Endodermal cell (in vitro differentiated cells): ENCODE data around the gene AHNAK. TPM values are rescaled to one million over a fixed set of nuclear protein-coding genes. Genes with fewer than 3 reads are reported as not detected.

Experiments
- DNase-seq: peaks from one replicate; pipeline ENCODE4 v3.0.0-alpha.2; 2017
- H3K27ac ChIP-seq: 2 replicates; pipeline ENCODE4 v1.5.1; 2013; ENCODE audit warnings: mild to moderate bottlenecking, low read depth, low read length, moderate library complexity
- H3K27me3 ChIP-seq: 2 replicates; pipeline ENCODE4 v1.6.1; 2013; ENCODE audit warnings: mild to moderate bottlenecking, low read length, moderate library complexity; ENCODE audit not compliant: insufficient read depth, control insufficient read depth, poor library complexity, severe bottlenecking
- H3K36me3 ChIP-seq: 2 replicates; pipeline ENCODE4 v1.7.0; 2013; ENCODE audit warnings: mild to moderate bottlenecking, low read length, moderate library complexity; ENCODE audit not compliant: control insufficient read depth, insufficient read depth
- H3K4me1 ChIP-seq: one replicate; pipeline ENCODE4 v1.7.0; 2013; ENCODE audit warnings: low read length; ENCODE audit not compliant: control insufficient read depth, insufficient read depth
- H3K4me3 ChIP-seq: 2 replicates; pipeline ENCODE4 v1.5.1; 2013; ENCODE audit warnings: mild to moderate bottlenecking, low read length, moderate library complexity
- H3K9ac ChIP-seq: 2 replicates; pipeline ENCODE4 v1.6.1; 2013; ENCODE audit warnings: mild to moderate bottlenecking, low read length, moderate library complexity; ENCODE audit not compliant: poor library complexity, severe bottlenecking; ENCODE audit errors: extremely low read depth
- H3K9me3 ChIP-seq: 2 replicates; pipeline ENCODE4 v1.6.1; 2013; ENCODE audit warnings: mild to moderate bottlenecking, low read length, moderate library complexity; ENCODE audit not compliant: control insufficient read depth
- H3K27ac Mint-ChIP-seq: 2 replicates; pipeline ENCODE4 v1.8.0; 2020; ENCODE audit warnings: mixed read lengths
- H3K27me3 Mint-ChIP-seq: 2 replicates; pipeline ENCODE4 v1.8.0; 2021; ENCODE audit warnings: mild to moderate bottlenecking, mixed read lengths; ENCODE audit not compliant: insufficient read depth
- H3K36me3 Mint-ChIP-seq: 2 replicates; pipeline ENCODE4 v1.8.0; 2020; ENCODE audit warnings: low read depth, mixed read lengths
- H3K4me1 Mint-ChIP-seq: 2 replicates; pipeline ENCODE4 v1.8.0; 2020; ENCODE audit warnings: mixed read lengths
- H3K4me3 Mint-ChIP-seq: 2 replicates; pipeline ENCODE4 v1.8.0; 2020; ENCODE audit warnings: mild to moderate bottlenecking, moderate library complexity, mixed read lengths
- H3K9me3 Mint-ChIP-seq: 2 replicates; pipeline ENCODE4 v1.8.0; 2020; ENCODE audit warnings: mild to moderate bottlenecking, mixed read lengths
- CTCF ChIP-seq: fragments of 200-600 bp; sonication (generic); conservative IDR thresholded peaks from 2 replicates; pipeline ENCODE4 v1.5.0; 2021; ENCODE audit warnings: antibody characterized with exemption, mild to moderate bottlenecking
- WGBS, 2 experiments: methylation state at CpG; one replicate each; pipeline versions ENCODE4 v1.1.5 to v1.1.7; 2013; ENCODE audit warnings: missing lambda C conversion rate in 2 of 2, mixed read lengths in 1 of 2; ENCODE audit not compliant: insufficient coverage in 1 of 2, insufficient read length in 1 of 2; 5-methylcytosine and 5-hydroxymethylcytosine counted together
- total RNA-seq, 2 donors: library from RNA; stranded (reverse); fragmentation: NEBNext Ultra II Directional in 1 of 2; extraction: Animal tissue kit (Norgen Biotek cat#: 25700) in 1 of 2; gene quantifications; 2 replicates in 1 of 2; 3 replicates in 1 of 2; pipeline ENCODE4 v1.2.1, GENCODE V29; 2021

Gene AHNAK
- total RNA-seq, 2 donors from 2014 or later, result 109 to 165 TPM

GRCh38 chr11:62398011-62398994 lies 148.3 kb downstream of the AHNAK start:
- no peak overlapping the region for H3K4me3 ChIP-seq
- no peak overlapping the region for H3K9ac ChIP-seq
- no peak for TF ChIP-seq CTCF
- no peaks in the 10 kb centered on the region for H3K9me3 Mint-ChIP-seq
- no peaks in the 10 kb centered on the region for H3K36me3 ChIP-seq
- 62 to 80% methylated on average over 14 to 22 of the region's 22 CpGs for WGBS, 2 experiments
- peaks cover 32% of the 10 kb centered on the region for H3K4me1 Mint-ChIP-seq
- H3K27ac ChIP-seq, result no peak overlapping the region
- H3K27ac Mint-ChIP-seq, result peak overlapping the region; percentile 50
- H3K36me3 Mint-ChIP-seq, result no peaks in the 10 kb centered on the region
- DNase-seq, result peak; percentile 75
- no peaks in the 10 kb centered on the region for H3K27me3 ChIP-seq
- no peak overlapping the region for H3K4me3 Mint-ChIP-seq
- H3K4me1 ChIP-seq, result peaks cover 11% of the 10 kb centered on the region
- no peaks in the 10 kb centered on the region for H3K27me3 Mint-ChIP-seq
- no peaks in the 10 kb centered on the region for H3K9me3 ChIP-seq

GRCh38 chr11:62395885-62396551 lies 150.6 kb downstream of the AHNAK start:
- Histone ChIP-seq H3K9ac (no peak overlapping the region), H3K36me3 (no peaks in the 10 kb centered on the region), H3K9me3 (no peaks in the 10 kb centered on the region), H3K27ac (no peak overlapping the region), H3K27me3 (no peaks in the 10 kb centered on the region), H3K4me3 (no peak overlapping the region), H3K4me1 (peaks cover 17% of the 10 kb centered on the region)
- H3K36me3 Mint-ChIP-seq, result peaks cover 6% of the 10 kb centered on the region
- H3K4me1 Mint-ChIP-seq, result peaks cover 34% of the 10 kb centered on the region
- no peak for DNase-seq
- no peaks in the 10 kb centered on the region for H3K27me3 Mint-ChIP-seq
- no peak for TF ChIP-seq CTCF
- H3K27ac Mint-ChIP-seq, result no peak overlapping the region
- 92 to 93% methylated on average over 7 to 10 of the region's 10 CpGs for WGBS, 2 experiments
- H3K4me3 Mint-ChIP-seq, result no peak overlapping the region
- no peaks in the 10 kb centered on the region for H3K9me3 Mint-ChIP-seq

DNA sequence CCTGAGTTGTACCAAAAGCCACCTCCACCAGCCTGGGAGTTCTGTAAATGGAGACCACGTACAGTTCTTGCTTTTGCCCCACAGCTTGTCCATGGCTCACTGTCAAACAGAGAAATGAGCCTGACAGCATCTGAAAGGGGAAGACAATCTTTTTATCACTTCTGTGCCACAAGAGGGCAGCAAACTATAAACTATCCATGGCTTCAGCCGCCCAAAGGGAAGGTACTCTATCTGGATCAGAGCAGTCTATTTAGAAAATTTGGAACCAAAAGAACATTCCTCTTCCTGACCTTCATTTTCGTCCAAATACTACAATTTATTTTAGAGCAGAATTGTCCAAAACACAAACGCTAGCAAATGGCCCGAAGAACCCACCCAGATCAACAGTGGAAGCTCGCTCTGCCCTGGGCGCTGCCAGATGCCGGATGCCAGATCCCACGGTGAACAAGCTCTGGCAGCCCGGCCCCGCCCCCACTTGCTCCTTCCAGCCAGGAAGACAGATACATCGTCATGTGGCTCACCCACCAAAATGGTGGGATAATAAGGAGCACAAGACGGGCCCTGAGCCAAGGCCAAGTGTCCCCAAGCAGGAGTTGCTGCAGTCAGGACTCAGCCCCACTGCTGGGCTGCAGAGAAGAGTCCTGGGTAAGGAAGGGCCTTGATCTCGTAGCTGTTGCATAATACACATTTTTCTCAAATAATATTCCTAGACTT lies 151.6 kb downstream of the AHNAK start:
- DNase-seq, result peak; percentile 91
- H3K36me3 Mint-ChIP-seq, result peaks cover 6% of the 10 kb centered on the region
- H3K4me1 Mint-ChIP-seq, result peaks cover 38% of the 10 kb centered on the region
- H3K9me3 ChIP-seq, result no peaks in the 10 kb centered on the region
- H3K9me3 Mint-ChIP-seq, result no peaks in the 10 kb centered on the region
- no peaks in the 10 kb centered on the region for H3K36me3 ChIP-seq
- H3K27ac ChIP-seq, result no peak overlapping the region
- peaks cover 17% of the 10 kb centered on the region for H3K4me1 ChIP-seq
- TF ChIP-seq CTCF, result peak; percentile 87
- no peak overlapping the region for H3K27ac Mint-ChIP-seq
- peak overlapping the region; percentile 16 for H3K4me3 Mint-ChIP-seq
- H3K9ac ChIP-seq, result no peak overlapping the region
- H3K27me3 ChIP-seq, result no peaks in the 10 kb centered on the region
- no peak overlapping the region for H3K4me3 ChIP-seq
- no peaks in the 10 kb centered on the region for H3K27me3 Mint-ChIP-seq
- 14 to 36% methylated on average over 9 to 14 of the region's 14 CpGs for WGBS, 2 experiments
